Stimulated activated CD8-positive, alpha-beta memory T cell treated with anti-CD3 and anti-CD28 coated beads, Interleukin-2, amount 100 ng/mL, for 48 hours (primary cell): ENCODE results near the gene CTNNA1.

ENCODE experiments used
- DNase-seq, 2 donors: peaks; one replicate each; pipeline ENCODE4 v3.0.0-alpha.2; 2020; ENCODE audit warnings: low read depth in 2 of 2

The CTNNA1 gene

GRCh38 chr5:138965626-138966025, 212.4 kb downstream of the CTNNA1 start:
- no peak for DNase-seq

GRCh38 chr5:138966236-138966985, 213.2 kb downstream of the CTNNA1 start:
- DNase-seq, result no peak

GRCh38 chr5:138967791-138968448, 214.7 kb downstream of the CTNNA1 start:
- no peak for DNase-seq

GRCh38 chr5:138968601-138969000, 215.4 kb downstream of the CTNNA1 start:
- no peak for DNase-seq

- DNase-seq, result no peak
Observed at GRCh38 chr5:138969323-138970002, 216.2 kb downstream of the CTNNA1 start.

- DNase-seq, result no peak
Observed at GRCh38 chr5:138972230-138972629, 219.0 kb downstream of the CTNNA1 start.

- DNase-seq, result no peak
Observed at GRCh38 chr5:138972836-138973235, 219.6 kb downstream of the CTNNA1 start.

- DNase-seq, result no peak
Observed at GRCh38 chr5:138974227-138975063, 221.2 kb downstream of the CTNNA1 start.

GRCh38 chr5:138975098-138975847, 222.0 kb downstream of the CTNNA1 start:
- no peak for DNase-seq

- DNase-seq, result no peak
Observed at GRCh38 chr5:138978080-138978479, 224.9 kb downstream of the CTNNA1 start.

GRCh38 chr5:138978581-138978980, 225.4 kb downstream of the CTNNA1 start:
- DNase-seq, result no peak

- DNase-seq, result no peak
Observed at GRCh38 chr5:138979684-138980280, 226.6 kb downstream of the CTNNA1 start.

GRCh38 chr5:138980441-138980840, 227.2 kb downstream of the CTNNA1 start:
- DNase-seq, result no peak

GRCh38 chr5:138981131-138981530, 227.9 kb downstream of the CTNNA1 start:
- DNase-seq, result no peak

GRCh38 chr5:138981586-138981985, 228.4 kb downstream of the CTNNA1 start:
- DNase-seq, result no peak

- DNase-seq, result no peak
Observed at GRCh38 chr5:138983984-138984383, 230.8 kb downstream of the CTNNA1 start.
